Pons (tissue), 1 donor: ENCODE results near the gene C1QTNF1.

Experiments used
- DNase-seq: peaks from one replicate; pipeline ENCODE4 v3.0.0-alpha.2; 2016; ENCODE audit warnings: low spot score

The C1QTNF1 gene

GRCh38 chr17:79080349-79080748, 56.4 kb downstream of the C1QTNF1 start:
- no peak for DNase-seq

DNA sequence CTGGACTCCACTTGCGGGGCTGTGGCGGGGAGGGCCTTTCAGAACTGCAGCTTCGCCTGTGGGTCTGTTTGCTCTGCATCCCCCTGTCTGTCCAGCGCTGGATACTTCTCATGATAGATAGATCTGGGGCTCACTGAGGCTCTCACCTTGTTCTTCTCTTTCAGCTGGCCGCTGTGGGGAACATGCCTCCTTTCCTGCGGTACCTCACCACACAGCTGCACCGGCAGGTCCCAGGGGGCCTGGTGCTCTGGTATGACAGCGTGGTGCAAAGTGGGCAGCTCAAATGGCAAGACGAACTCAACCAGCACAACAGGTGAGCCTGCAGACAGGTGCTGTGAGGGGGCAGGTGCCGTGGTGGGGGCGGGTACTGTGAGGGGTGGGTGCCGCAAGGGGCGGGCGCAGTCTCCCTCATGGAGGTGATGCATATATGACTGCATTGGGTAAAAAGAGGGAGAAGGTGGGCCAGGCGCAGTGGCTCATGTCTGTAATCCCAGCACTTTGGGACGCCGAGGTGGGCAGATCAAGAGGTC, 56.9 kb downstream of the C1QTNF1 start:
- DNase-seq: no peak

DNA sequence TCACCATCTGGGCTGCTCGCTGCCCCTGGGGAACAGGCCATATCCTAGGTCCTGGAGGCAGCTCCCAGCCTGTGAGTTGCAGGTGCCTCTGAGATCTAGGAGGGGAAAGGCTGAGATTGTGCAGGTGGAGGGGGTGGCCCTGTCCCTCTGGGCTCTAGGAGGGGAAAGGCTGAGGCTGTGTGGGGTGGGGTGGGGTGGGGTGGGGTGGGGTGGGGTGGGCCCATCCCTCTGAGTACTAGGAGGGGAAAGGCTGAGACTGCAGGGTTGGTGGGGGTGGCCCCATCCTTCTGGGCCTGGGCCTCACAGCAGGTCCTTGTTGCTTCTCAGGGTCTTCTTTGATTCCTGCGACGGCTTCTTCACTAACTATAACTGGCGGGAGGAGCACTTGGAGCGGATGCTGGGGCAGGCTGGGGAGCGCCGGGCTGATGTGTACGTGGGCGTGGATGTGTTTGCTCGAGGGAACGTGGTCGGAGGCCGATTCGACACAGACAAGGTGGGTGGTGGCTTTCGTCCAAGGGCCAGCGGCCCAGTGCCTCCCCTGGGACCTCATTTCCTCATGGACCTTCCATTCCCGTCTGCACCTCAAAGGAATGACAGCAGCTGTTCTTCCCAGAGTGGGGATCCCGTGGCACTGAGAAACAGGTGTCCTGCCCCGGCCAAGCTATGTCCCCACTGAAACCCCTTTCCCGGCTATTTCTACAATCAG, 57.8 kb downstream of the C1QTNF1 start:
- DNase-seq: no peak

- no peak for DNase-seq
Measured at GRCh38 chr17:79082311-79083190, 58.6 kb downstream of the C1QTNF1 start.

DNA sequence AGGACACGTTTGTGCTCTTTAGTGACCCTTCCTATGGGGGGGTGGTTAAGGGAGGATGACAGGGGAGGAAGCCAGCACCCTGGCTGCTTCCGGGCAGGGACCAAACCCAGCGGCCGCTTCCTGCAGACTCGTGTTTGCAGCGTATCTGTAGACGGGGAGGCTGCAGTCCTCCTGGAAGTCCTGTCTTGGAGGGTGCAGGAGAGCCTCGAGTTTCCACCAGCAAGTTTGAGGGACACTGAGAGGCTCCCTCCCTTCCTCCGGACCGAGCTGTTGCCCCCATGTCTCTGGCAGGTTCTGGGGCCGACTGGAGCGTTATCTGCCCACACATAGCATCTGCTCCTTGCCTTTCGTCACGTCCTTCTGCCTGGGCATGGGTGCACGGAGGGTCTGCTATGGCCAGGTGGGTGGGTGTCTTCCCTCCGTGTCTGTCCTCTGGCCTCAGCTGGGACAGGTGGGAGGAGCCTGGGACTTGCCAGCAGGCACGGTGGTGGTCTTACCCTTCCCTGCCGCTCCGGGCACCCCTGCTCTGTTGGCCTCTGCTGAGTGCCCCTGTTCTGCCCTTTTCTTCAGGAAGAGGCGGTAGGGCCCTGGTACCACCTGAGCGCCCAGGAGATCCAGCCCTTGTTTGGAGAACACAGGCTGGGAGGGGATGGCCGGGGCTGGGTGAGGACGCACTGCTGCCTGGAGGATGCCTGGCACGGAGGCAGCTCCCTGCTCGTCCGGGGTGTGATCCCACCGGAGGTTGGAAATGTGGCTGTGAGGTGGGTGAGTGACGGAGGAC, 59.4 kb downstream of the C1QTNF1 start:
- DNase-seq: no peak

- DNase-seq: no peak
Measured at GRCh38 chr17:79084291-79085153, 60.6 kb downstream of the C1QTNF1 start.

- no peak for DNase-seq
Measured at GRCh38 chr17:79085154-79085920, 61.4 kb downstream of the C1QTNF1 start.

GRCh38 chr17:79085921-79086551, 62.1 kb downstream of the C1QTNF1 start:
- DNase-seq: no peak

- DNase-seq: no peak
Measured at GRCh38 chr17:79086609-79087427, 62.8 kb downstream of the C1QTNF1 start.

DNA sequence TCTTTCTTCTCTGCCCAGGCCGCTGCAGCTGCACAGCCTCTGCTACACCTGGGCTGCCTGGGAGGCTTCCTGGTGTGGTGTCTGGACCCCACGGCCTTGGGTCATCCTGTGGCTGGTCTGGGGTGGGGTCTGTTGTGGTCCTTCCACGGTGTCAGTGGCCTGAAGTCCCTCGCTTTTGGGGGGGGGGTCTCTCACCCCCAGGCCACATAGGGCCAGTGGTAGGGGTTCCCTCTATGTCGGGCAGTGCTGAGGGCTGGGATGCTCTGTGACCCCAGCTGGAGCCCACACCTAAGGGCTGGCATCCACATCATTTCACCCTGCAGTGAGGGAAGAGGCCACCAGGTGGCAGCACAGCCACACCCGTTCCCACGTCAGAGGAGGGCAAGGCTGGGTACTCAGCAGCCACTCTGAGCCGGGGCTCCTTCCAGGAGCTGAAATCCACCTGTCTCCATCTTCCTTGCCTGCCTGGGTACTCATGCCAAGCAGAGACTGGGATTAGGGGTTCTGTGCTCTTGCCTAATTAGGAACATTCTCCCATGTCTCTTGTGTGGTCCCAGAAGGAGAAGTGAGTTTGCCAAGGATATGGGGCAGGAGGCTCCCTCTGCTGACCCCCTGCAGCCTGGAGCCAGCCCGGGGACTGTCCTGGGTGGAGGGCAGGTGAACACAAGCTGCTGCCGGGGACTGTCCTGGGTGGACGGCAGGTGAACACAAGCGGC, 63.6 kb downstream of the C1QTNF1 start:
- DNase-seq: peak; percentile 48

DNA sequence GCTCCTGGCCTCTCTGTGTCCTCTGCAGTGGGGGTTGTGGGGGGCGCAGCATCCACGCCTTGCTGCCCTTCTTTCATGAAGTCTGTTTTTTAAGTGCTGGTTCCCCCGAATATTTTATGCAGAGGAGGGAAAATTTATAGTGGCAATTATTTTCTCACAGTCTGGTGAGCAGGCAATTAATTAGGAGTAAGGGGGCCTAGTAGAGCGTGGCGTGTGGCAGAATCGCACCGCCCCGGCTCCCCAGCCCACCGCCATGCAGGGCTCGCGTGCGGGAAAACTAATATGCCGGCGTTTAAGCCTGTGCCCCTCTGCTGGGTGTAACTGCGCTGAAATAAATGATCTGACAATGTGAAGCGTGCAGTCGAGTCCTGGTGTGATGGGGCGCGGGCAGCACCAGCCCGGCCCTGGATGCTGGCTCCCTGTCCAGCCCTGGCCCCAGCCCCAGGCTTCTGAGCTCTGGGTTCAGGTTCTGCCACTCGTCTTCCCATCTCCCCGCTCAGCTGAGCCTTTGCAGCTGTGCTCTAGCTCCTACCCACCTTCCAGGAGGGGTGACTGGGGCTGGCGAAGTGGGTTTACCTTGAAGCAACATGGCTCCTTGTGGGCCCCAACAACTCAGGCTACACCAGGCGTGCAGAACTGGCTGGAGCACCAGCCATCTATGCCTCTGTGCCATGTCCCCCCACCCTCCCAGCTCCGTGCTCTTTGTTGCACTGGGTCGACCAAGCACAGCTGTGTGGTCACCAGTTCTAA, 64.5 kb downstream of the C1QTNF1 start:
- DNase-seq: no peak

- DNase-seq: no peak
Measured at GRCh38 chr17:79088997-79089328, 65.0 kb downstream of the C1QTNF1 start.

GRCh38 chr17:79089720-79090442, 65.9 kb downstream of the C1QTNF1 start:
- no peak for DNase-seq

GRCh38 chr17:79090443-79091225, 66.7 kb downstream of the C1QTNF1 start:
- no peak for DNase-seq

GRCh38 chr17:79091226-79091670, 67.3 kb downstream of the C1QTNF1 start:
- DNase-seq: no peak

GRCh38 chr17:79092567-79092966, 68.6 kb downstream of the C1QTNF1 start:
- DNase-seq: no peak
